Activated CD4-positive, alpha-beta memory T cell treated with anti-CD3 and anti-CD28 coated beads for 36 hours (primary cell): ENCODE data around the gene ADAMTS12. TPM values are rescaled to one million over a fixed set of nuclear protein-coding genes. Genes with fewer than 3 reads are reported as not detected.

ENCODE experiments used
- CTCF ChIA-PET: fragments of 350-600 bp; sonication (Branson Sonifier 250); formaldehyde crosslinking; loops from one replicate; lab custom pipeline; 2021; ENCODE audit warnings: antibody characterized with exemption, inconsistent platforms; lab: Charles Lee
- POLR2A ChIA-PET: fragments of 350-600 bp; sonication (Branson Sonifier 250); formaldehyde crosslinking; loops from one replicate; lab custom pipeline; 2021; ENCODE audit warnings: antibody characterized with exemption; lab: Charles Lee
- DNase-seq: peaks from one replicate; pipeline ENCODE4 v3.0.0-alpha.2; 2020
- H3K27ac Mint-ChIP-seq: one replicate; pipeline ENCODE4 v1.8.0; 2021; ENCODE audit warnings: mixed read lengths
- H3K27me3 Mint-ChIP-seq: one replicate; pipeline ENCODE4 v1.8.0; 2021; ENCODE audit warnings: mixed read lengths
- H3K36me3 Mint-ChIP-seq: one replicate; pipeline ENCODE4 v1.8.0; 2021; ENCODE audit warnings: mixed read lengths
- H3K4me1 Mint-ChIP-seq: one replicate; pipeline ENCODE4 v1.8.0; 2021; ENCODE audit warnings: low read depth, mixed read lengths
- H3K4me3 Mint-ChIP-seq: one replicate; pipeline ENCODE4 v1.8.0; 2021; ENCODE audit warnings: mild to moderate bottlenecking, mixed read lengths
- H3K9me3 Mint-ChIP-seq: one replicate; pipeline ENCODE4 v1.8.0; 2021; ENCODE audit warnings: mixed read lengths
- intact Hi-C: fragments of 100-400 bp; cut with micrococcal nuclease; formaldehyde crosslinking; loops from one replicate; pipeline ENCODE4 v1.15.1; 2023
- total RNA-seq, 2 experiments: library from RNA; stranded (reverse); gene quantifications; one replicate each; pipeline ENCODE4 v1.2.3, GENCODE V29; 2021

The ADAMTS12 gene
- total RNA-seq, 2 experiments from 2014 or later = not detected

DNA sequence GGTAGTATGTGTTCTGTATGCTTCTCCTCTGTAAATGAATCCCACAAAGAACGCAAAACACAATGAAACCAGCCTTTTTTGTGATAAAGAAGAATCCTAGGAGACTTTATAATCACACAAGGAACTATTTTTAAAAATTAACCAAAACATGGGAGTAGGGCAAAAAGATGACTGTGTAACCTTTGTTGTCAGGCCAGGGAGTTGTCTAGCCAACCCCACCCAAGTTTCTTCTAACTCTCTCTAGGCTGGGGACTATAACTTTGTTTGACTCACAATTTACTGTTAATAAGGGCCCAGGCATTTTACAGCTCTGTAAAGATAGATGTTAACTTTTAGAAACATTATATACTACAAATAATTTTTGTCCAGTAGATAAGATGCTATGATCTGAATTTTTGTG, 176.1 kb downstream of the ADAMTS12 start:
- Mint-ChIP-seq H3K27me3 (no peaks in the 10 kb centered on the region), H3K4me1 (no peaks in the 10 kb centered on the region), H3K9me3 (peaks cover 6% of the 10 kb centered on the region), H3K36me3 (no peaks in the 10 kb centered on the region), H3K27ac (no peak overlapping the region), H3K4me3 (no peak overlapping the region)
- POLR2A ChIA-PET = no interaction called here
- CTCF ChIA-PET = no interaction called here
- intact Hi-C loops = no loop called here
- DNase-seq = no peak

DNA sequence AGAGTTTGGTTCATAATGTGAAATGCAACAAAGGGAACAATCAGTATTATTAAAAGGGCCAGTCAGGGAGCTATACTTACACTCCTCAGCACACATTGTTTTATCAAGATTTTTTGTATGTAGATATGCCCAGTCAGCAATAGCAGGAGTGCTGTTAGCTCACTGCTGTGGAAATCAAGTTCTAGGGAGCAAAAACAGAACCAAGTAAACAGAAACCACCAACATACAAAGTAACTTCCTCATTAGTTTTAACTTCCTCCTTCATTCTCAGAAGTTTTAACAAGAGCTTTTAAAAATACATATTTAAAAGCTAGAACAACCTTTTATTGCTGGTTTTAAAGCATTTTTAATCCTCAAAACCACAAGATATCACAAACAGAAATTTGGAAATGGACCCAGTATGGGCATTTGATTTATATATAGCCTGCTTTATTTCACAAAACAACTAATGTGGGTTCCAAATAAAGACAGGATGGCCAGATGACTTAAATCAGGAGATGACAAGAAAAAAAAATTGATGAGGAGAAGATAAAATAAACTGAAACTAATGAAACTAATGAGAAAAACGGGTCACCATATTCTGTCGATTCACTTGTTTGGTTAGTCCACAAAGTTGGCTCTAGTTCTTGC, 178.5 kb downstream of the ADAMTS12 start:
- H3K27ac Mint-ChIP-seq = no peak overlapping the region
- CTCF ChIA-PET = no interaction called here
- H3K4me1 Mint-ChIP-seq = no peaks in the 10 kb centered on the region
- intact Hi-C loops = no loop called here
- H3K27me3 Mint-ChIP-seq = no peaks in the 10 kb centered on the region
- H3K4me3 Mint-ChIP-seq = no peak overlapping the region
- no peak for DNase-seq
- H3K36me3 Mint-ChIP-seq = no peaks in the 10 kb centered on the region
- POLR2A ChIA-PET = no interaction called here
- peaks cover 9% of the 10 kb centered on the region for H3K9me3 Mint-ChIP-seq

DNA sequence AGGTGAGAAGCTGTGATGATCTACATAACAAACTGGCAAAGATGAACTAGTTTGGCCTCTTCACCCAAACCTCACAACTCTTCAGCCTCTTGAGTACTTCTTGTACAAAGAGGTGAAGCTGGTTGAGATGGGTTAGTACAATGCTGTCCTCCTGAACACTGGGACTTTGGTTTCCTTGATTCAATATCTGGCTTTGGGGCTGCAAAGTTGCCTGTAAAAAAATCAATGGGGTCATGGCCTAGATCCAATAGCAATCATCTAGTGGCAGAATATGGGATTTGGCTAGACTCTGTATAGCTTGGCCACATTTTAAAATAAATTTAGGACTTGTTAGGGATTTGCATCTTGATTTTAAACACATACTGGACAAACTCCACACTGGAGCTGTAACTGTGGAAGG, 179.1 kb downstream of the ADAMTS12 start:
- Mint-ChIP-seq H3K4me3 (no peak overlapping the region), H3K4me1 (no peaks in the 10 kb centered on the region), H3K27ac (no peak overlapping the region), H3K27me3 (no peaks in the 10 kb centered on the region), H3K9me3 (peaks cover 13% of the 10 kb centered on the region), H3K36me3 (peaks cover under 1% of the 10 kb centered on the region)
- no peak for DNase-seq
- ChIA-PET POLR2A (no interaction called here), CTCF (no interaction called here)
- intact Hi-C loops = no loop called here

GRCh38 chr5:33711094-33711679, 180.6 kb downstream of the ADAMTS12 start:
- intact Hi-C loops = no loop called here
- DNase-seq = no peak
- POLR2A ChIA-PET = no interaction called here
- CTCF ChIA-PET = no interaction called here
- Mint-ChIP-seq H3K4me3 (no peak overlapping the region), H3K36me3 (peaks cover 1% of the 10 kb centered on the region), H3K27me3 (no peaks in the 10 kb centered on the region), H3K4me1 (no peaks in the 10 kb centered on the region), H3K27ac (no peak overlapping the region), H3K9me3 (peaks cover 21% of the 10 kb centered on the region)

- ChIA-PET CTCF (interaction anchor here (0.6 kb wide), 1 partner anchor 84 kb away, joined by 5 read pairs; no protein-coding TSS in a partner anchor), POLR2A (no interaction called here)
- no peaks in the 10 kb centered on the region for H3K27me3 Mint-ChIP-seq
- peaks cover 1% of the 10 kb centered on the region for H3K36me3 Mint-ChIP-seq
- no peak overlapping the region for H3K4me3 Mint-ChIP-seq
- no peak overlapping the region for H3K27ac Mint-ChIP-seq
- no peak for DNase-seq
- intact Hi-C loops = no loop called here
- H3K4me1 Mint-ChIP-seq = no peaks in the 10 kb centered on the region
- peaks cover 10% of the 10 kb centered on the region for H3K9me3 Mint-ChIP-seq
These were observed 188.9 kb downstream of the ADAMTS12 start for GRCh38 chr5:33702867-33703266.

DNA sequence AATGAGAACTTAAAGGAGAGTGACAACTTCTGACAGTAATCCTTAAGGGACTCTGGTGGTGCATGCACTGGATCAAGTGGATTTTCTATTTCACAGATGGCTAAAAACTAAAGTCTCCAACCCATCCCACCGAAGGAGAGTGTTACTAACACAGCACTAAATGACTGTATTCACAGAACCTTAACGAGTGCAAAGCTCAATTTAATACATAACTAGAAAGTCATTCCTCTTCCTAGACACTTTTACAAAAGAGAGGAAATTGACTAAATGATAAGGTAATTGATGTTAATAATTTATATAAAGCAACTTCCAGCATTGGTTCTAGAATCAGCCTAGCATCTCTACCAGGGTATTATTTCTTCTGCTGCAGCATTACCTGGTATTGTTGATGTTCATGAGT, 189.8 kb downstream of the ADAMTS12 start:
- Mint-ChIP-seq H3K36me3 (no peaks in the 10 kb centered on the region), H3K27ac (no peak overlapping the region), H3K4me3 (no peak overlapping the region), H3K27me3 (no peaks in the 10 kb centered on the region), H3K4me1 (no peaks in the 10 kb centered on the region), H3K9me3 (peaks cover 8% of the 10 kb centered on the region)
- ChIA-PET CTCF (no interaction called here), POLR2A (no interaction called here)
- intact Hi-C loops = no loop called here
- no peak for DNase-seq

GRCh38 chr5:33701251-33701650, 190.5 kb downstream of the ADAMTS12 start:
- intact Hi-C loops = no loop called here
- no peak for DNase-seq
- H3K9me3 Mint-ChIP-seq = peaks cover 2% of the 10 kb centered on the region
- no peaks in the 10 kb centered on the region for H3K27me3 Mint-ChIP-seq
- CTCF ChIA-PET = no interaction called here
- no peak overlapping the region for H3K4me3 Mint-ChIP-seq
- H3K36me3 Mint-ChIP-seq = no peaks in the 10 kb centered on the region
- H3K4me1 Mint-ChIP-seq = no peaks in the 10 kb centered on the region
- POLR2A ChIA-PET = no interaction called here
- no peak overlapping the region for H3K27ac Mint-ChIP-seq

DNA sequence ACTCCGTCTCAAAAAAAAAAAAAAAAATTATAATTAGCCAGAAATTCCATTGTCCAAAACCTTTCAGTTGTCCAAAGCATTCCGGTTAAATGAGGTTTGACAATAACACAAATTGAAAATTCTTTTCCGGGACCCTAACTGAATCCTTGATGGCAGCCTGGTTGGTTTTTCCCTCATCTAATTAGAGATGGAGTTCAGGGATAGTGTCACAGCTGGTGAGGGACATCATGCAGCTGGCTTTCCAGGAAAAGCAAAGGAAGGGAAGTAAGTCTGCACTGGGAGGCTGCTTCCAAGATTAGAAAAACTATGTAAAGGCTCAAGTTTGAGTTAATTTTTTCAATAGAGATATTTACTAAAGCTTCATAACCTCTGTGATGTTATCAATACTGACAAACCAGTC, 195.4 kb downstream of the ADAMTS12 start:
- Mint-ChIP-seq H3K27me3 (no peaks in the 10 kb centered on the region), H3K4me1 (no peaks in the 10 kb centered on the region), H3K27ac (no peak overlapping the region), H3K9me3 (peaks cover 7% of the 10 kb centered on the region), H3K36me3 (no peaks in the 10 kb centered on the region), H3K4me3 (no peak overlapping the region)
- POLR2A ChIA-PET = no interaction called here
- CTCF ChIA-PET = no interaction called here
- intact Hi-C loops = no loop called here
- no peak for DNase-seq

DNA sequence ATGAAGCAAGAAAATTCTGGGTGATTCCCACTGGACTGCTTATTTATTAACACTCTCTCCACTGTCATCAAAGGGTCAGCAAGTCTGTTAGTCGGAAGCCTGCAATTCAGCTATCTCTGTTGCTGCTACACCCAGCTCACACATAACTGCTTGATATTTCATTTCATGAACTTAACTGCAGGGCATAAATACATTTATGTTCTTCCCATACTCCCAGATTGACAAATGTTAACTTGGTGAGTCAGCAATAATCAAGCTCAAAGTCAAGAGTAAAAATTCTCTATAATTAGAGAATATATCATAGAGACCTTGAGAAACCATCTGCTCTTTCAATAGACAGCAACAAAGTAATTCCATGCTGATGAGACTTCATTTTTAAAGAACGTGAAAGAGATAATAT, 198.8 kb downstream of the ADAMTS12 start:
- H3K4me3 Mint-ChIP-seq = no peak overlapping the region
- CTCF ChIA-PET = no interaction called here
- POLR2A ChIA-PET = no interaction called here

GRCh38 chr5:33691856-33692255, 199.9 kb downstream of the ADAMTS12 start:
- no peak overlapping the region for H3K27ac Mint-ChIP-seq
- no peak for DNase-seq
- peaks cover 7% of the 10 kb centered on the region for H3K9me3 Mint-ChIP-seq
- no peaks in the 10 kb centered on the region for H3K36me3 Mint-ChIP-seq
- no peaks in the 10 kb centered on the region for H3K27me3 Mint-ChIP-seq
- POLR2A ChIA-PET = no interaction called here
- H3K4me3 Mint-ChIP-seq = no peak overlapping the region
- CTCF ChIA-PET = no interaction called here
- intact Hi-C loops = no loop called here
- no peaks in the 10 kb centered on the region for H3K4me1 Mint-ChIP-seq

More for the DNA sequence above, 198.8 kb downstream of the ADAMTS12 start:
- intact Hi-C loops = no loop called here
- Mint-ChIP-seq H3K9me3 (peaks cover 7% of the 10 kb centered on the region), H3K36me3 (no peaks in the 10 kb centered on the region), H3K4me1 (no peaks in the 10 kb centered on the region), H3K27ac (no peak overlapping the region), H3K27me3 (no peaks in the 10 kb centered on the region)
- DNase-seq = no peak

- Mint-ChIP-seq H3K4me1 (no peaks in the 10 kb centered on the region), H3K27me3 (no peaks in the 10 kb centered on the region), H3K36me3 (no peaks in the 10 kb centered on the region), H3K27ac (no peak overlapping the region), H3K4me3 (no peak overlapping the region), H3K9me3 (peaks cover 7% of the 10 kb centered on the region)
- DNase-seq = no peak
- CTCF ChIA-PET = no interaction called here
- intact Hi-C loops = no loop called here
- POLR2A ChIA-PET = no interaction called here
These were observed 201.2 kb downstream of the ADAMTS12 start for GRCh38 chr5:33690374-33691135.

- peaks cover 2% of the 10 kb centered on the region for H3K9me3 Mint-ChIP-seq
- ChIA-PET CTCF (no interaction called here), POLR2A (no interaction called here)
- H3K4me1 Mint-ChIP-seq = no peaks in the 10 kb centered on the region
- H3K27ac Mint-ChIP-seq = no peak overlapping the region
- H3K4me3 Mint-ChIP-seq = no peak overlapping the region
- intact Hi-C loops = no loop called here
- no peaks in the 10 kb centered on the region for H3K27me3 Mint-ChIP-seq
- H3K36me3 Mint-ChIP-seq = no peaks in the 10 kb centered on the region
- DNase-seq = no peak
These were observed 203.3 kb downstream of the ADAMTS12 start for GRCh38 chr5:33688526-33688925.
